ENCODE data around the gene CFDP1.

CFDP1 gene

GRCh38 chr16:75310541-75310940 lies 122.8 kb downstream of the CFDP1 start:
- TF ChIP-seq CTCF (IDR thresholded peaks at IDR 0.05; ENCODE audit: borderline replicate concordance, control extremely low read depth, extremely low read depth, insufficient read depth, missing control alignments): no peak
- in situ Hi-C loops (cut with MboI; ENCODE audit: low sequenced_read_pairs, unreplicated experiment): no loop called here
- DNase-seq (ENCODE audit: low spot score): no peak

- no peak for TF ChIP-seq CTCF (IDR thresholded peaks at IDR 0.05; ENCODE audit: borderline replicate concordance, control extremely low read depth, extremely low read depth, insufficient read depth, missing control alignments)
- in situ Hi-C loops (cut with MboI; ENCODE audit: low sequenced_read_pairs, unreplicated experiment): no loop called here
- DNase-seq (ENCODE audit: low spot score): no peak
These were observed 123.3 kb downstream of the CFDP1 start for GRCh38 chr16:75309899-75310430.

GRCh38 chr16:75309156-75309555 lies 124.1 kb downstream of the CFDP1 start:
- TF ChIP-seq CTCF (IDR thresholded peaks at IDR 0.05; ENCODE audit: borderline replicate concordance, control extremely low read depth, extremely low read depth, insufficient read depth, missing control alignments): no peak
- no peak for DNase-seq (ENCODE audit: low spot score)
- in situ Hi-C loops (cut with MboI; ENCODE audit: low sequenced_read_pairs, unreplicated experiment): no loop called here

- in situ Hi-C loops (cut with MboI; ENCODE audit: low sequenced_read_pairs, unreplicated experiment): no loop called here
- no peak for DNase-seq (ENCODE audit: low spot score)
These were observed 125.3 kb downstream of the CFDP1 start for GRCh38 chr16:75308011-75308410.

GRCh38 chr16:75307506-75307905 lies 125.8 kb downstream of the CFDP1 start:
- DNase-seq (ENCODE audit: low spot score): no peak
- in situ Hi-C loops (cut with MboI; ENCODE audit: low sequenced_read_pairs, unreplicated experiment): no loop called here
- TF ChIP-seq CTCF (IDR thresholded peaks at IDR 0.05; ENCODE audit: borderline replicate concordance, control extremely low read depth, extremely low read depth, insufficient read depth, missing control alignments): no peak

More at GRCh38 chr16:75308011-75308410, 125.3 kb downstream of the CFDP1 start:
- TF ChIP-seq CTCF (IDR thresholded peaks at IDR 0.05; ENCODE audit: borderline replicate concordance, control extremely low read depth, extremely low read depth, insufficient read depth, missing control alignments): no peak

GRCh38 chr16:75306099-75306762 lies 127.1 kb downstream of the CFDP1 start:
- in situ Hi-C loops (cut with MboI; ENCODE audit: low sequenced_read_pairs, unreplicated experiment): no loop called here
- no peak for TF ChIP-seq CTCF (IDR thresholded peaks at IDR 0.05; ENCODE audit: borderline replicate concordance, control extremely low read depth, extremely low read depth, insufficient read depth, missing control alignments)
- DNase-seq (ENCODE audit: low spot score): no peak
